Measurements from ENCODE around the gene ALK. TPM values are rescaled to one million over a fixed set of nuclear protein-coding genes. Genes with fewer than 3 reads are reported as not detected.

ALK gene
- total RNA-seq, 2 donors from 2014 or later = 0.13 to 0.46 TPM

GRCh38 chr2:29865512-29865911, 55.9 kb downstream of the ALK start:
- Histone ChIP-seq H3K27me3 (ENCODE audit: control insufficient read depth, insufficient read depth, low read length, poor library complexity, severe bottlenecking) (no peaks in the 10 kb centered on the region), H3K9ac (ENCODE audit: extremely low read depth, low read length, poor library complexity, severe bottlenecking) (no peak overlapping the region), H3K36me3 (ENCODE audit: control insufficient read depth, insufficient read depth, low read length) (no peaks in the 10 kb centered on the region), H3K9me3 (ENCODE audit: control insufficient read depth, low read length) (no peaks in the 10 kb centered on the region), H3K4me3 (ENCODE audit: low read length) (no peak overlapping the region), H3K27ac (ENCODE audit: low read depth, low read length) (no peak overlapping the region), H3K4me1 (ENCODE audit: control insufficient read depth, insufficient read depth, low read length) (peaks cover 2% of the 10 kb centered on the region)
- no peaks in the 10 kb centered on the region for H3K36me3 Mint-ChIP-seq (ENCODE audit: low read depth)
- H3K9me3 Mint-ChIP-seq = no peaks in the 10 kb centered on the region
- no peak overlapping the region for H3K4me3 Mint-ChIP-seq
- 97 to 100% methylated on average over 1 of the region's 1 CpG for WGBS, 2 experiments (ENCODE audit: insufficient coverage in 1 of 2, insufficient read length in 1 of 2)
- peaks cover 8% of the 10 kb centered on the region for H3K4me1 Mint-ChIP-seq
- no peak for DNase-seq
- no peak overlapping the region for H3K27ac Mint-ChIP-seq
- no peak for TF ChIP-seq CTCF (conservative IDR thresholded peaks at IDR 0.05)
- peaks cover 3% of the 10 kb centered on the region for H3K27me3 Mint-ChIP-seq (ENCODE audit: insufficient read depth)

GRCh38 chr2:29864988-29865387, 56.4 kb downstream of the ALK start:
- H3K4me3 Mint-ChIP-seq = no peak overlapping the region
- no peak for DNase-seq
- H3K27ac Mint-ChIP-seq = no peak overlapping the region
- H3K9me3 Mint-ChIP-seq = no peaks in the 10 kb centered on the region
- no peaks in the 10 kb centered on the region for H3K27me3 ChIP-seq (ENCODE audit: control insufficient read depth, insufficient read depth, low read length, poor library complexity, severe bottlenecking)
- no peaks in the 10 kb centered on the region for H3K36me3 Mint-ChIP-seq (ENCODE audit: low read depth)
- H3K4me1 Mint-ChIP-seq = peaks cover 8% of the 10 kb centered on the region
- no peak overlapping the region for H3K9ac ChIP-seq (ENCODE audit: extremely low read depth, low read length, poor library complexity, severe bottlenecking)
- H3K4me1 ChIP-seq (ENCODE audit: control insufficient read depth, insufficient read depth, low read length) = peaks cover 2% of the 10 kb centered on the region
- H3K9me3 ChIP-seq (ENCODE audit: control insufficient read depth, low read length) = no peaks in the 10 kb centered on the region
- H3K27me3 Mint-ChIP-seq (ENCODE audit: insufficient read depth) = peaks cover 3% of the 10 kb centered on the region
- no peak overlapping the region for H3K4me3 ChIP-seq (ENCODE audit: low read length)
- WGBS, 2 experiments (ENCODE audit: insufficient coverage in 1 of 2, insufficient read length in 1 of 2) = 96% methylated on average over 1 of the region's 1 CpG; no CpG with 5 or more reads in 1 of the 2 experiments
- no peak overlapping the region for H3K27ac ChIP-seq (ENCODE audit: low read depth, low read length)
- TF ChIP-seq CTCF (conservative IDR thresholded peaks at IDR 0.05) = no peak
- no peaks in the 10 kb centered on the region for H3K36me3 ChIP-seq (ENCODE audit: control insufficient read depth, insufficient read depth, low read length)

GRCh38 chr2:29855924-29856639, 65.3 kb downstream of the ALK start:
- no peaks in the 10 kb centered on the region for H3K4me1 Mint-ChIP-seq
- Histone ChIP-seq H3K4me3 (ENCODE audit: low read length) (no peak overlapping the region), H3K27ac (ENCODE audit: low read depth, low read length) (no peak overlapping the region), H3K9ac (ENCODE audit: extremely low read depth, low read length, poor library complexity, severe bottlenecking) (no peak overlapping the region), H3K27me3 (ENCODE audit: control insufficient read depth, insufficient read depth, low read length, poor library complexity, severe bottlenecking) (no peaks in the 10 kb centered on the region), H3K36me3 (ENCODE audit: control insufficient read depth, insufficient read depth, low read length) (no peaks in the 10 kb centered on the region), H3K9me3 (ENCODE audit: control insufficient read depth, low read length) (no peaks in the 10 kb centered on the region), H3K4me1 (ENCODE audit: control insufficient read depth, insufficient read depth, low read length) (no peaks in the 10 kb centered on the region)
- H3K27me3 Mint-ChIP-seq (ENCODE audit: insufficient read depth) = no peaks in the 10 kb centered on the region
- H3K36me3 Mint-ChIP-seq (ENCODE audit: low read depth) = no peaks in the 10 kb centered on the region
- no peak for TF ChIP-seq CTCF (conservative IDR thresholded peaks at IDR 0.05)
- H3K4me3 Mint-ChIP-seq = no peak overlapping the region
- no peak for DNase-seq
- H3K27ac Mint-ChIP-seq = no peak overlapping the region
- H3K9me3 Mint-ChIP-seq = no peaks in the 10 kb centered on the region
- WGBS, 2 experiments (ENCODE audit: insufficient coverage in 1 of 2, insufficient read length in 1 of 2) = 92 to 100% methylated on average over 4 to 7 of the region's 7 CpGs
